ENCODE results near the gene SMIM36. TPM values are rescaled to one million over a fixed set of nuclear protein-coding genes. Genes with fewer than 3 reads are reported as not detected.

Gene SMIM36
- total RNA-seq, 4 donors from 2014 or later: not detected

DNA sequence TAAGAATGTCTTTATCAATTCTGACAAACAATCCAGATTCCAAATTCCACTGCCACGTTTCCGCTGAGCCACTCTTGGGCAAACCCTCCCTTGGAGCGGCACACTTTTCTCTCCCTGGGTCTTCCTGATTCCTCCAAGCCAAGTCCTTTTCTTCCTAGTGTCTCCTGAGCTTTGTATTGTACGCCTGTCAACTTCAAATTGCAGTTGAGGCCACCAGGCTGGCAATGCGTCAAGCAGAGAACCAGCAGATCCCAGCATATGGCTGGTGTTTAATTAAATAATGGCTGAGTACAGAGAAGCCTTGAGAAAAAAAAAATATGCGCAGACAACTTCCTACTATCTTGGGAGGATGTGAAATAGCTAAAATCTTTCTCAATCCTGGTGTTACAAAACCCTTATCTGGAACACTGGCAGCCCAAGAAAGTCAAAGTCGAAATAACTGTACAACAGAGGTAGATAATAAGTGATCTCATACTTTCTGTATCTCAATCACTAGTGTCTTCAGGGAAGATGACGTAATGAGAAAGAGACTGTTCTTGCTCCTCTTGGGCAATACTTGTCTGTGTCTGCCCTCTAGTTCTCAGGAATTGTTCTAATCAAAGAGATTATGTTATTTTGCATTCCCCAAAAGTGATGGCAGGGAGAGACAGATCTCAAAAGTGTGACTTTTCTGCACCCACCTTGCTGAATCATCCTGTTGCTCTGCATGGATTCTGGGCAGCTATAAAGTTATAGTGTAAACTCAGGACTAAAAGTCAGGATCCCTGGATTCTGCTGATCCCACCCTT is 15.0 kb downstream of the SMIM36 start:
- Histone ChIP-seq H3K4me1 (peaks cover 3 to 33% (median 18%) of the 10 kb centered on the region in 4 donors), H3K4me3 (no peak overlapping the region), H3K27ac (replicated peaks in 1 of 4) (peak overlapping the region in 3 of 4 donors; percentile 37 to 55 (median 44)), H3K36me3 (no peaks in the 10 kb centered on the region), H3K9me3 (no peaks in the 10 kb centered on the region), H3K27me3 (no peaks in the 10 kb centered on the region)
- DNase-seq (ENCODE audit: extremely low spot score): no peak
- no peak for TF ChIP-seq POLR2A (IDR thresholded peaks at IDR 0.05; ENCODE audit: low read depth)
- no peak for TF ChIP-seq EP300 (IDR thresholded peaks at IDR 0.05)
- TF ChIP-seq POLR2AphosphoS5 (IDR thresholded peaks at IDR 0.05): peak in 1 of 2 donors; percentile 32
- 60% methylated on average over 8 of the region's 8 CpGs for WGBS
- intact Hi-C loops (cut with DNase I): loop anchor here (5.0 kb wide), 1 partner anchor 74 kb away; the partner anchor contains the start of gene MMD

DNA sequence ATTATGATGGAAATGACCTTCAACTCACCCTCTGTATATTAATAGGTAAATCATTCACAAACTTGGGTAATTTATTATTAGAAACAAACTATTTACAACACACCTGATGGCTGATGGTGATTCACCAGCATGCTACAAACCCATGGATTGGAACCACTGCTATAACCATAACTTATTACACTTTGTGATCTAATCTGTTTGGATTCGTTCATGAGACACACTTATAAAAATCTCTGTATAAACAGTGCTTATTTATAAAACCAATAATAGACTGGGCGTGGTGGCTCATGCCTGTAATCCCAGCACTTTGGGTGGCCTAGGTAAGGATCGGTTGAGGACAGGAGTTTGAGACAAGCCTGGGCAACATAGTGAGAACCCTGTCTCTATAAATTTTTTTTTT is 16.0 kb downstream of the SMIM36 start:
- DNase-seq (ENCODE audit: extremely low spot score): no peak
- H3K36me3 ChIP-seq: no peaks in the 10 kb centered on the region
- H3K4me3 ChIP-seq: no peak overlapping the region
- peak overlapping the region in 2 of 4 donors; percentile 44 to 55 for H3K27ac ChIP-seq (replicated peaks in 1 of 4)
- peaks cover 3 to 33% (median 18%) of the 10 kb centered on the region in 4 donors for H3K4me1 ChIP-seq
- 66% methylated on average over 3 of the region's 3 CpGs for WGBS
- no peaks in the 10 kb centered on the region for H3K27me3 ChIP-seq
- intact Hi-C loops (cut with DNase I): loop anchor here (5.0 kb wide), 1 partner anchor 73 kb away; the partner anchor contains the start of gene MMD
- H3K9me3 ChIP-seq: no peaks in the 10 kb centered on the region
- TF ChIP-seq, protein P1, sequence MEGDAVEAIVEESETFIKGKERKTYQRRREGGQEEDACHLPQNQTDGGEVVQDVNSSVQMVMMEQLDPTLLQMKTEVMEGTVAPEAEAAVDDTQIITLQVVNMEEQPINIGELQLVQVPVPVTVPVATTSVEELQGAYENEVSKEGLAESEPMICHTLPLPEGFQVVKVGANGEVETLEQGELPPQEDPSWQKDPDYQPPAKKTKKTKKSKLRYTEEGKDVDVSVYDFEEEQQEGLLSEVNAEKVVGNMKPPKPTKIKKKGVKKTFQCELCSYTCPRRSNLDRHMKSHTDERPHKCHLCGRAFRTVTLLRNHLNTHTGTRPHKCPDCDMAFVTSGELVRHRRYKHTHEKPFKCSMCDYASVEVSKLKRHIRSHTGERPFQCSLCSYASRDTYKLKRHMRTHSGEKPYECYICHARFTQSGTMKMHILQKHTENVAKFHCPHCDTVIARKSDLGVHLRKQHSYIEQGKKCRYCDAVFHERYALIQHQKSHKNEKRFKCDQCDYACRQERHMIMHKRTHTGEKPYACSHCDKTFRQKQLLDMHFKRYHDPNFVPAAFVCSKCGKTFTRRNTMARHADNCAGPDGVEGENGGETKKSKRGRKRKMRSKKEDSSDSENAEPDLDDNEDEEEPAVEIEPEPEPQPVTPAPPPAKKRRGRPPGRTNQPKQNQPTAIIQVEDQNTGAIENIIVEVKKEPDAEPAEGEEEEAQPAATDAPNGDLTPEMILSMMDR (IDR thresholded peaks at IDR 0.05): no peak
- TF ChIP-seq EP300 (IDR thresholded peaks at IDR 0.05) (no peak), POLR2A (IDR thresholded peaks at IDR 0.05; ENCODE audit: low read depth) (no peak), POLR2AphosphoS5 (IDR thresholded peaks at IDR 0.05) (no peak)

DNA sequence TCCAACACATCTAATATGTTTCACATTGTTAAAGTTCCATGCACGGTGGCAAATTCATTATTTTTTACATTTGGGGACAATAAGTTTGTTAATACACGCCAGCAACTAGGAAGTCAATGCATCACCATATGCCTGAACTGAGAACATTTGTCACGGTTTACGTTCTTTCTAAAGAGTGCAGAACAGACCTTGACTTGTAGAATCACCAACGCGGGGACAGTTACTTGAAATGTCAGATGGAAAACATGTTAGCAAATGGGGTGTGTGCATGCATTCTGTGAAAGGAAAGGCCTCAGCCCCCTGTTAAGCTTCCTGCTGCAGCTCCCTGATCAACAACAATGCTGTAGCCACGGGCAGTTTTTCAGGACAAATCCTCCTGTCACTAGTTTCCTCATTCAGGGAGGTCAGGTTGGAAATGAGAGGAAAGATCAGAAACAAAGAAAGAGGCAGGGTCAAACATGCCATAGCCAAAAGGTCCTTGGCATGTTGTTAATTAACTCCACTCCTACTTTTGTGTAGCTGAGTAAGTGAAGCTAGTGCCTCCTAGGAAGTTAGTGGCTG is 18.4 kb downstream of the SMIM36 start:
- Histone ChIP-seq H3K27me3 (no peaks in the 10 kb centered on the region), H3K4me3 (no peak overlapping the region), H3K4me1 (peaks cover 3 to 41% (median 24%) of the 10 kb centered on the region in 4 donors), H3K27ac (replicated peaks in 1 of 4) (peak overlapping the region in 1 of 4 donors; percentile 38), H3K9me3 (no peaks in the 10 kb centered on the region), H3K36me3 (no peaks in the 10 kb centered on the region)
- 81% methylated on average over 7 of the region's 7 CpGs for WGBS
- TF ChIP-seq EP300 (IDR thresholded peaks at IDR 0.05): no peak
- no peak for TF ChIP-seq POLR2AphosphoS5 (IDR thresholded peaks at IDR 0.05)
- TF ChIP-seq, protein P1 (IDR thresholded peaks at IDR 0.05): no peak
- TF ChIP-seq POLR2A (IDR thresholded peaks at IDR 0.05; ENCODE audit: low read depth): no peak
- intact Hi-C loops (cut with DNase I): no loop called here
- no peak for DNase-seq (ENCODE audit: extremely low spot score)

DNA sequence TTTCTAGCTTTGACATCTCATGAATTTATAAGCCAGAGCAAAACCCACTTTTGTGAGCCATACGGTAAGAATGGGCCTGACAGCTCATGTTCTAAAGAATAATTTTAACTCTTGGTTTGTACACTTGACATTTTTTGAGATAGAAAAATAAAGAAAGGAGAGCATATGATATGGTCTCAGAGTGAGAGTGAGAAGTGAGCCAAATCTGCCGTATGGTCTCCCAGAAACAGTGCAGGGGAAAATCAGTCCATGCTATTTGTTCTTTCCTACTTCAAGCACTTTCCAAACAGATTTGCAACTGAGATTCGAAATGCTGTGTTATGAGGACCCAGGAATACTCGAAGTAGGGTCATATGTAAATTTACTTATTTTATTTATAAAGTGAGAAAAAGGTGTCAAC is 20.9 kb downstream of the SMIM36 start:
- Histone ChIP-seq H3K27me3 (no peaks in the 10 kb centered on the region), H3K36me3 (no peaks in the 10 kb centered on the region), H3K27ac (replicated peaks in 1 of 4) (no peak overlapping the region), H3K9me3 (no peaks in the 10 kb centered on the region), H3K4me1 (peaks cover 0 to 35% (median 22%) of the 10 kb centered on the region in 4 donors), H3K4me3 (no peak overlapping the region)
- intact Hi-C loops (cut with DNase I): no loop called here
- no peak for DNase-seq (ENCODE audit: extremely low spot score)
- 71% methylated on average over 4 of the region's 4 CpGs for WGBS
- no peak for TF ChIP-seq POLR2A (IDR thresholded peaks at IDR 0.05; ENCODE audit: low read depth)
- TF ChIP-seq, protein P1 (IDR thresholded peaks at IDR 0.05): no peak
- no peak for TF ChIP-seq POLR2AphosphoS5 (IDR thresholded peaks at IDR 0.05)
- no peak for TF ChIP-seq EP300 (IDR thresholded peaks at IDR 0.05)
